Endodermal cell (in vitro differentiated cells): Measurements from ENCODE around the gene KCNMA1. TPM values are rescaled to one million over a fixed set of nuclear protein-coding genes. Genes with fewer than 3 reads are reported as not detected.

Experiments used
- DNase-seq: peaks from one replicate; pipeline ENCODE4 v3.0.0-alpha.2; 2017
- H3K27ac ChIP-seq: 2 replicates; pipeline ENCODE4 v1.5.1; 2013; ENCODE audit warnings: mild to moderate bottlenecking, low read depth, low read length, moderate library complexity
- H3K27me3 ChIP-seq: 2 replicates; pipeline ENCODE4 v1.6.1; 2013; ENCODE audit warnings: mild to moderate bottlenecking, low read length, moderate library complexity; ENCODE audit not compliant: insufficient read depth, control insufficient read depth, poor library complexity, severe bottlenecking
- H3K36me3 ChIP-seq: 2 replicates; pipeline ENCODE4 v1.7.0; 2013; ENCODE audit warnings: mild to moderate bottlenecking, low read length, moderate library complexity; ENCODE audit not compliant: control insufficient read depth, insufficient read depth
- H3K4me1 ChIP-seq: one replicate; pipeline ENCODE4 v1.7.0; 2013; ENCODE audit warnings: low read length; ENCODE audit not compliant: control insufficient read depth, insufficient read depth
- H3K4me3 ChIP-seq: 2 replicates; pipeline ENCODE4 v1.5.1; 2013; ENCODE audit warnings: mild to moderate bottlenecking, low read length, moderate library complexity
- H3K9ac ChIP-seq: 2 replicates; pipeline ENCODE4 v1.6.1; 2013; ENCODE audit warnings: mild to moderate bottlenecking, low read length, moderate library complexity; ENCODE audit not compliant: poor library complexity, severe bottlenecking; ENCODE audit errors: extremely low read depth
- H3K9me3 ChIP-seq: 2 replicates; pipeline ENCODE4 v1.6.1; 2013; ENCODE audit warnings: mild to moderate bottlenecking, low read length, moderate library complexity; ENCODE audit not compliant: control insufficient read depth
- H3K27ac Mint-ChIP-seq: 2 replicates; pipeline ENCODE4 v1.8.0; 2020; ENCODE audit warnings: mixed read lengths
- H3K27me3 Mint-ChIP-seq: 2 replicates; pipeline ENCODE4 v1.8.0; 2021; ENCODE audit warnings: mild to moderate bottlenecking, mixed read lengths; ENCODE audit not compliant: insufficient read depth
- H3K36me3 Mint-ChIP-seq: 2 replicates; pipeline ENCODE4 v1.8.0; 2020; ENCODE audit warnings: low read depth, mixed read lengths
- H3K4me1 Mint-ChIP-seq: 2 replicates; pipeline ENCODE4 v1.8.0; 2020; ENCODE audit warnings: mixed read lengths
- H3K4me3 Mint-ChIP-seq: 2 replicates; pipeline ENCODE4 v1.8.0; 2020; ENCODE audit warnings: mild to moderate bottlenecking, moderate library complexity, mixed read lengths
- H3K9me3 Mint-ChIP-seq: 2 replicates; pipeline ENCODE4 v1.8.0; 2020; ENCODE audit warnings: mild to moderate bottlenecking, mixed read lengths
- WGBS, 2 experiments: methylation state at CpG; one replicate each; pipeline versions ENCODE4 v1.1.5 to v1.1.7; 2013; ENCODE audit warnings: missing lambda C conversion rate in 2 of 2, mixed read lengths in 1 of 2; ENCODE audit not compliant: insufficient coverage in 1 of 2, insufficient read length in 1 of 2; 5-methylcytosine and 5-hydroxymethylcytosine counted together
- total RNA-seq, 2 donors: library from RNA; stranded (reverse); fragmentation: NEBNext Ultra II Directional in 1 of 2; extraction: Animal tissue kit (Norgen Biotek cat#: 25700) in 1 of 2; gene quantifications; 2 replicates in 1 of 2; 3 replicates in 1 of 2; pipeline ENCODE4 v1.2.1, GENCODE V29; 2021
- TF ChIP-seq, protein P1 (sequence below): fragments of 200-600 bp; sonication (generic); conservative IDR thresholded peaks from 2 replicates; pipeline ENCODE4 v1.5.0; 2021; ENCODE audit warnings: antibody characterized with exemption, mild to moderate bottlenecking

The KCNMA1 gene
- total RNA-seq, 2 donors from 2014 or later: 0.55 to 1.3 TPM

DNA sequence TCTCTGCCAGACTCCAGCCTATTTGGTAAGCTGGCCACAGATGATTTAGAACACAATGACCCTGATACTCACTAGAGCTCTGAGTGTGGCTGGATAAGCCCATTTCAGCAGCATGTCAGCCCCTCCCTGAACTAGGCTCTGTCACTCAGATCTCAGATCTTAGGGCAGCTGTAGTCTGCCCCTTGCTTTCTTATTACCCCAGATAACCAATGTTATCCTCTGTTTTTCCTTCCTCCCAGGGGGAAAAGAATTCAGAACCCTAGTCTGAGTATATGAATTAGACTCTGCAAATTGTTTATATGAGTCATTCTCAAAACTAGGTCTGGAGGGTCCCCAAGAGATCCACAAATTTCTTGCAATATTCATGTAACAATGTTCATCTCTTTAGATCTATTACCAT is 286.2 kb downstream of the KCNMA1 start:
- H3K4me1 Mint-ChIP-seq: no peaks in the 10 kb centered on the region
- H3K4me3 Mint-ChIP-seq: no peak overlapping the region

DNA sequence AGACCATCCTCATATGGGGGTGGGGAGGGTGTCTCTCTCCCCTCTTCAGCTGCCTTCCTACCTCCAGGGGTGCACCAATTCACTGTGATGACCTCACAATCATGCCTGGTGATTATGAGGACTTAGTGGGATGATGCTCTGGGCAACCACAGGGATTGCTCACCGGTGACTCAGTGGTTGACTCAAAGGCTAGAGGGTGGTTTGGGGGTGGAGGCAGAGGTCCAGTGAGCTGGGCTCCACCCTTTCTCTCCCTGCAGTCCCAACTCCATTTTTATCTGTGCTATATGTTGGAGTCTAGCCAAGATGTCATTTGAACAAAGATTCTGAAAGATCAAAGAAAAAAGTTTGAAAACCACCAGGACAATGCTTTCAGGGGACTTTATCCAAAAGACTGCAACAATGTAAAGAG is 286.9 kb downstream of the KCNMA1 start:
- Mint-ChIP-seq H3K9me3 (no peaks in the 10 kb centered on the region), H3K27ac (no peak overlapping the region), H3K27me3 (peaks cover 4% of the 10 kb centered on the region), H3K36me3 (no peaks in the 10 kb centered on the region), H3K4me1 (no peaks in the 10 kb centered on the region), H3K4me3 (no peak overlapping the region)
- WGBS, 2 experiments: 86% methylated on average over 1 of the region's 1 CpG; no CpG with 5 or more reads in 1 of the 2 experiments
- Histone ChIP-seq H3K27ac (no peak overlapping the region), H3K36me3 (no peaks in the 10 kb centered on the region), H3K9ac (no peak overlapping the region), H3K4me3 (no peak overlapping the region), H3K4me1 (no peaks in the 10 kb centered on the region), H3K9me3 (no peaks in the 10 kb centered on the region), H3K27me3 (no peaks in the 10 kb centered on the region)
- no peak for DNase-seq
- TF ChIP-seq, protein P1, sequence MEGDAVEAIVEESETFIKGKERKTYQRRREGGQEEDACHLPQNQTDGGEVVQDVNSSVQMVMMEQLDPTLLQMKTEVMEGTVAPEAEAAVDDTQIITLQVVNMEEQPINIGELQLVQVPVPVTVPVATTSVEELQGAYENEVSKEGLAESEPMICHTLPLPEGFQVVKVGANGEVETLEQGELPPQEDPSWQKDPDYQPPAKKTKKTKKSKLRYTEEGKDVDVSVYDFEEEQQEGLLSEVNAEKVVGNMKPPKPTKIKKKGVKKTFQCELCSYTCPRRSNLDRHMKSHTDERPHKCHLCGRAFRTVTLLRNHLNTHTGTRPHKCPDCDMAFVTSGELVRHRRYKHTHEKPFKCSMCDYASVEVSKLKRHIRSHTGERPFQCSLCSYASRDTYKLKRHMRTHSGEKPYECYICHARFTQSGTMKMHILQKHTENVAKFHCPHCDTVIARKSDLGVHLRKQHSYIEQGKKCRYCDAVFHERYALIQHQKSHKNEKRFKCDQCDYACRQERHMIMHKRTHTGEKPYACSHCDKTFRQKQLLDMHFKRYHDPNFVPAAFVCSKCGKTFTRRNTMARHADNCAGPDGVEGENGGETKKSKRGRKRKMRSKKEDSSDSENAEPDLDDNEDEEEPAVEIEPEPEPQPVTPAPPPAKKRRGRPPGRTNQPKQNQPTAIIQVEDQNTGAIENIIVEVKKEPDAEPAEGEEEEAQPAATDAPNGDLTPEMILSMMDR: no peak

More for the DNA sequence above, 286.2 kb downstream of the KCNMA1 start:
- Histone ChIP-seq H3K36me3 (no peaks in the 10 kb centered on the region), H3K27me3 (no peaks in the 10 kb centered on the region), H3K4me1 (no peaks in the 10 kb centered on the region), H3K9ac (no peak overlapping the region), H3K9me3 (no peaks in the 10 kb centered on the region), H3K27ac (no peak overlapping the region), H3K4me3 (no peak overlapping the region)
- Mint-ChIP-seq H3K27ac (no peak overlapping the region), H3K9me3 (no peaks in the 10 kb centered on the region), H3K27me3 (peaks cover 2% of the 10 kb centered on the region), H3K36me3 (no peaks in the 10 kb centered on the region)
- no peak for DNase-seq
- TF ChIP-seq, protein P1: no peak

DNA sequence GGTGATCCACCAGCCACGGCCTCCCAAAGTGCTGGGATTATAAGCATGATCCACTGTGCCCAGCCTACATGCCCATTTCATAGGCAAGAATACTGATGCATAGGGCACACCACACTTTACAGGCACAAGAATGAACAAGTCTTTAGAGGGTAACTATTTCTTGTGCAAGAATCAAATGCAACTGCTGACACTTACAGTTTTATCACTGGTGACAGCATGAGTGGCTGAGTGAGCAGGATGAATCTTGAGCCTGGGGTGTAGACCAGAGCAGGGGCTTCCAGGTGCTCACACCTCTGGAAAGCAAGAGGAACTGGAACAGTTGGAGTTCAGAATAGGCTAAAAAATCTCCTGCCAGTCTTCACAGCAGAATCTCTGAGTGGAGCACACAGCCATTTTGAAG is 287.5 kb downstream of the KCNMA1 start:
- Mint-ChIP-seq H3K9me3 (no peaks in the 10 kb centered on the region), H3K27ac (no peak overlapping the region), H3K36me3 (no peaks in the 10 kb centered on the region), H3K4me3 (no peak overlapping the region), H3K4me1 (no peaks in the 10 kb centered on the region), H3K27me3 (peaks cover 4% of the 10 kb centered on the region)
- WGBS, 2 experiments: 86 to 100% methylated on average over 1 of the region's 1 CpG
- TF ChIP-seq, protein P1: no peak
- Histone ChIP-seq H3K4me3 (no peak overlapping the region), H3K9ac (no peak overlapping the region), H3K9me3 (no peaks in the 10 kb centered on the region), H3K4me1 (no peaks in the 10 kb centered on the region), H3K36me3 (no peaks in the 10 kb centered on the region), H3K27ac (no peak overlapping the region), H3K27me3 (no peaks in the 10 kb centered on the region)
- no peak for DNase-seq
